Liver (tissue), 9 donors: Measurements from ENCODE around the gene IQCH. TPM values are rescaled to one million over a fixed set of nuclear protein-coding genes. Genes with fewer than 3 reads are reported as not detected.

ENCODE experiments used
- DNase-seq: peaks from one replicate; pipeline ENCODE4 v3.0.0-alpha.2; 2017; ENCODE audit warnings: low spot score
- H3K27ac ChIP-seq, 2 donors: one replicate each; pipeline ENCODE4 v1.7.0; 2013; ENCODE audit warnings: inconsistent platforms in 2 of 2, low read length in 2 of 2, control low read depth in 1 of 2, low read depth in 1 of 2, mild to moderate bottlenecking in 1 of 2
- H3K27me3 ChIP-seq, 4 donors: one replicate each; pipeline versions ENCODE4 v1.6.1 to v1.7.0; 2013; ENCODE audit warnings: low read length in 3 of 4, inconsistent platforms in 1 of 4, mild to moderate bottlenecking in 1 of 4, moderate library complexity in 1 of 4; ENCODE audit not compliant: control insufficient read depth in 4 of 4, insufficient read depth in 4 of 4
- H3K36me3 ChIP-seq, 4 donors: one replicate each; pipeline versions ENCODE4 v1.6.1 to v1.7.0; 2013; ENCODE audit warnings: low read length in 3 of 4, mild to moderate bottlenecking in 3 of 4, low read depth in 1 of 4, moderate library complexity in 1 of 4; ENCODE audit not compliant: control insufficient read depth in 4 of 4, insufficient read depth in 3 of 4
- H3K4me1 ChIP-seq, 4 donors: one replicate each; pipeline versions ENCODE4 v1.6.1 to v1.7.0; 2013; ENCODE audit warnings: low read length in 3 of 4, mild to moderate bottlenecking in 3 of 4, moderate library complexity in 1 of 4; ENCODE audit not compliant: control insufficient read depth in 4 of 4, insufficient read depth in 4 of 4
- H3K4me3 ChIP-seq, 3 donors: one replicate each; pipeline versions ENCODE4 v1.6.1 to v1.7.0; 2013; ENCODE audit warnings: low read length in 3 of 3, control low read depth in 1 of 3, low read depth in 1 of 3, mild to moderate bottlenecking in 1 of 3
- H3K9ac ChIP-seq, 2 donors: one replicate each; pipeline ENCODE4 v1.7.0; 2013; ENCODE audit warnings: low read length in 2 of 2, mild to moderate bottlenecking in 2 of 2, moderate library complexity in 2 of 2, control low read depth in 1 of 2, low read depth in 1 of 2
- H3K9me3 ChIP-seq, 4 donors: one replicate each; pipeline versions ENCODE4 v1.6.1 to v1.7.0; 2013; ENCODE audit warnings: low read length in 3 of 4; ENCODE audit not compliant: control insufficient read depth in 4 of 4
- ATF3 ChIP-seq: IDR thresholded peaks from 2 replicates; pipeline ENCODE4 v1.6.1; 2016; ENCODE audit warnings: antibody characterized with exemption
- CTCF ChIP-seq: fragments of 150-350 bp; IDR thresholded peaks from 2 replicates; pipeline ENCODE4 v1.5.1; 2017; ENCODE audit warnings: improper control_type of control experiment, low read depth, low read length; ENCODE audit not compliant: missing input control
- FOXA1 ChIP-seq: IDR thresholded peaks from 2 replicates; pipeline ENCODE4 v1.6.1; 2016; ENCODE audit warnings: antibody characterized with exemption
- FOXA2 ChIP-seq: IDR thresholded peaks from 2 replicates; pipeline ENCODE4 v1.6.1; 2016; ENCODE audit warnings: antibody characterized with exemption
- GABPA ChIP-seq, 2 donors: IDR thresholded peaks in 1 of 2; conservative IDR thresholded peaks in 1 of 2; 2 replicates each; pipeline ENCODE4 v1.6.1; 2016; ENCODE audit warnings: antibody characterized with exemption in 2 of 2, mild to moderate bottlenecking in 1 of 2, moderate library complexity in 1 of 2
- HNF4A ChIP-seq, 2 donors: conservative IDR thresholded peaks; 2 replicates each; pipeline ENCODE4 v1.6.1; 2016; ENCODE audit warnings: antibody characterized with exemption in 2 of 2, mild to moderate bottlenecking in 2 of 2
- HNF4G ChIP-seq: IDR thresholded peaks from 2 replicates; pipeline ENCODE4 v1.6.1; 2016; ENCODE audit warnings: antibody characterized with exemption
- JUND ChIP-seq, 2 donors: IDR thresholded peaks; 2 replicates each; pipeline ENCODE4 v1.6.1; 2016; ENCODE audit warnings: antibody characterized with exemption in 2 of 2
- NR2F2 ChIP-seq: IDR thresholded peaks from 2 replicates; pipeline ENCODE4 v1.6.1; 2016; ENCODE audit warnings: antibody characterized with exemption
- RAD21 ChIP-seq, 2 donors: IDR thresholded peaks; 2 replicates each; pipeline ENCODE4 v1.6.1; 2016; ENCODE audit warnings: antibody characterized with exemption in 2 of 2, mild to moderate bottlenecking in 2 of 2
- REST ChIP-seq: IDR thresholded peaks from 2 replicates; pipeline ENCODE4 v1.6.1; 2016; ENCODE audit warnings: antibody characterized with exemption, mild to moderate bottlenecking
- SP1 ChIP-seq: IDR thresholded peaks from 2 replicates; pipeline ENCODE4 v1.6.1; 2018; ENCODE audit warnings: antibody characterized with exemption, mild to moderate bottlenecking
- TAF1 ChIP-seq: conservative IDR thresholded peaks from 2 replicates; pipeline ENCODE4 v1.6.1; 2016; ENCODE audit warnings: antibody characterized with exemption, mild to moderate bottlenecking
- YY1 ChIP-seq: IDR thresholded peaks from 2 replicates; pipeline ENCODE4 v1.6.1; 2016; ENCODE audit warnings: antibody characterized with exemption, mild to moderate bottlenecking
- ZBTB33 ChIP-seq: IDR thresholded peaks from 2 replicates; pipeline ENCODE4 v1.6.1; 2016; ENCODE audit warnings: antibody characterized with exemption
- WGBS: extraction: QIAGEN DNeasy Blood & Tissue Kit; methylation state at CpG from one replicate; pipeline ENCODE4 v1.1.7; 2013; 5-methylcytosine and 5-hydroxymethylcytosine counted together
- polyA plus RNA-seq, 2 donors: library from polyadenylated mRNA; stranded (reverse) in 1 of 2; unstranded in 1 of 2; fragments of 200-250 nt in 1 of 2; fragments of >200 nt in 1 of 2; fragmentation: Nextera tagmentation in 1 of 2; extraction: Ambion mirVana in 1 of 2; gene quantifications; one replicate each; pipeline versions ENCODE4 v1.2.1 to v1.2.3, GENCODE V29; 2013 to 2015
- total RNA-seq, 2 donors: library from RNA; depleted of rRNA; stranded (reverse); fragments of >200 nt; gene quantifications; one replicate each; pipeline ENCODE4 v1.2.3, GENCODE V29; 2014
- donor health status: healthy.
- donor health status: healthy.
- donor health status: healthy.
- donor health status: healthy.
- donor health status: healthy.

IQCH gene
- total and polyA plus RNA-seq, 4 donors = 0.23 to 1.6 (median 0.86) TPM

GRCh38 chr15:67421105-67421504, 166.5 kb downstream of the IQCH start:
- Histone ChIP-seq H3K27me3 (no peaks in the 10 kb centered on the region), H3K4me3 (no peak overlapping the region), H3K36me3 (peaks cover 0 to 3% (median 0%) of the 10 kb centered on the region in 4 donors), H3K9me3 (no peaks in the 10 kb centered on the region), H3K4me1 (peaks cover 0 to 3% (median 0%) of the 10 kb centered on the region in 4 donors), H3K9ac (no peak overlapping the region), H3K27ac (no peak overlapping the region)
- TF ChIP-seq SP1 = no peak
- no peak for TF ChIP-seq NR2F2
- TF ChIP-seq YY1 = no peak
- no peak for TF ChIP-seq ZBTB33
- no peak for TF ChIP-seq FOXA1
- TF ChIP-seq HNF4A (conservative IDR thresholded peaks at IDR 0.05) = no peak
- no peak for TF ChIP-seq REST
- no peak for TF ChIP-seq FOXA2
- TF ChIP-seq JUND (IDR thresholded peaks at IDR 0.05) = no peak
- no peak for TF ChIP-seq GABPA (IDR thresholded peaks at IDR 0.05 in 1 of 2, conservative IDR thresholded peaks at IDR 0.05 in 1 of 2)
- no peak for TF ChIP-seq ATF3
- 94% methylated on average over 6 of the region's 6 CpGs for WGBS
- DNase-seq = no peak

GRCh38 chr15:67422296-67422695, 167.7 kb downstream of the IQCH start:
- TF ChIP-seq RAD21 (IDR thresholded peaks at IDR 0.05) = peak; percentile 39 to 43
- TF ChIP-seq JUND (IDR thresholded peaks at IDR 0.05) = no peak
- Histone ChIP-seq H3K4me3 (no peak overlapping the region), H3K9me3 (no peaks in the 10 kb centered on the region), H3K36me3 (peaks cover 0 to 3% (median 0%) of the 10 kb centered on the region in 4 donors), H3K4me1 (no peaks in the 10 kb centered on the region), H3K9ac (no peak overlapping the region), H3K27me3 (no peaks in the 10 kb centered on the region), H3K27ac (no peak overlapping the region)
- 69% methylated on average over 1 of the region's 1 CpG for WGBS
- DNase-seq = no peak

GRCh38 chr15:67433495-67434099, 179.0 kb downstream of the IQCH start:
- no peak overlapping the region for H3K4me3 ChIP-seq
- no peak overlapping the region for H3K9ac ChIP-seq
- no peaks in the 10 kb centered on the region for H3K27me3 ChIP-seq
- DNase-seq = peak; percentile 41
- WGBS = 54% methylated on average over 3 of the region's 3 CpGs
- no peak overlapping the region for H3K27ac ChIP-seq
- H3K9me3 ChIP-seq = no peaks in the 10 kb centered on the region
- no peaks in the 10 kb centered on the region for H3K36me3 ChIP-seq
- H3K4me1 ChIP-seq = peaks cover 0 to 4% (median 0%) of the 10 kb centered on the region in 4 donors
- TF ChIP-seq GABPA (IDR thresholded peaks at IDR 0.05 in 1 of 2, conservative IDR thresholded peaks at IDR 0.05 in 1 of 2) (no peak), SP1 (no peak), TAF1 (no peak), CTCF (peak; percentile 87), FOXA1 (peak; percentile 20), YY1 (no peak), HNF4A (conservative IDR thresholded peaks at IDR 0.05) (no peak), NR2F2 (no peak), ATF3 (no peak), JUND (IDR thresholded peaks at IDR 0.05) (no peak), ZBTB33 (no peak), HNF4G (no peak)
